Gastroesophageal sphincter (tissue), 3 donors: ENCODE measurements around the gene CEMIP2.

Source experiments
- CTCF ChIP-seq, 4 experiments: fragments of 200-600 bp in 2 of 4; fragments of 450-650 bp in 2 of 4; sonication (generic) in 1 of 4; IDR thresholded peaks; one replicate each; pipeline ENCODE4 v1.5.1; 2017 to 2019; ENCODE audit warnings: antibody characterized with exemption in 4 of 4, mild to moderate bottlenecking in 2 of 4, moderate library complexity in 2 of 4
- EP300 ChIP-seq: sonication (generic); formaldehyde crosslinking; IDR thresholded peaks from one replicate; pipeline ENCODE4 v1.6.1; 2017; ENCODE audit warnings: antibody characterized with exemption, mild to moderate bottlenecking
- POLR2A ChIP-seq, 2 donors: fragments of 450-650 bp; IDR thresholded peaks; one replicate each; pipeline ENCODE4 v1.6.1; 2017; ENCODE audit warnings: antibody characterized with exemption in 2 of 2, mild to moderate bottlenecking in 2 of 2, moderate library complexity in 1 of 2

GRCh38 chr9:71690689-71691435, 77.5 kb downstream of the CEMIP2 start:
- TF ChIP-seq EP300 (no peak), POLR2A (IDR thresholded peaks at IDR 0.05) (no peak), CTCF (IDR thresholded peaks at IDR 0.05) (no peak)
